Astrocyte (in vitro differentiated cells and primary cell): ENCODE results near the gene NISCH. TPM values are rescaled to one million over a fixed set of nuclear protein-coding genes. Genes with fewer than 3 reads are reported as not detected.

ENCODE experiments used
- DNase-seq: peaks from one replicate; pipeline ENCODE4 v3.0.0-alpha.2; 2010; ENCODE audit warnings: low read depth
- FAIRE-seq: peaks from 2 replicates; lab custom pipeline; 2011; peaks lifted over from hg19 to GRCh38; lab: Jason Lieb, UNC
- H2AFZ ChIP-seq: 2 replicates; pipeline ENCODE4 v1.6.0; 2012; ENCODE audit warnings: low read depth, low read length, inconsistent platforms
- H3K27ac ChIP-seq: 2 replicates; pipeline ENCODE4 v1.5.1; 2011; ENCODE audit warnings: low read depth, low read length, inconsistent platforms
- H3K27me3 ChIP-seq: 2 replicates; pipeline ENCODE4 v1.6.0; 2011; ENCODE audit warnings: low read length, inconsistent platforms; ENCODE audit not compliant: insufficient read depth
- H3K36me3 ChIP-seq: 2 replicates; pipeline ENCODE4 v1.5.1; 2011; ENCODE audit warnings: low read length, inconsistent platforms; ENCODE audit not compliant: insufficient read depth
- H3K4me1 ChIP-seq: 2 replicates; pipeline ENCODE4 v1.5.1; 2011; ENCODE audit warnings: low read length, inconsistent platforms; ENCODE audit not compliant: insufficient read depth
- H3K4me2 ChIP-seq: 2 replicates; pipeline ENCODE4 v1.6.0; 2012; ENCODE audit warnings: low read length, inconsistent platforms
- H3K4me3 ChIP-seq: 2 replicates; pipeline ENCODE4 v1.5.1; 2011; ENCODE audit warnings: low read depth, mild to moderate bottlenecking, low read length, inconsistent platforms; ENCODE audit not compliant: insufficient read depth
- H3K79me2 ChIP-seq: 2 replicates; pipeline ENCODE4 v1.6.0; 2012; ENCODE audit warnings: mild to moderate bottlenecking, low read length, inconsistent platforms; ENCODE audit not compliant: insufficient read depth
- H3K9ac ChIP-seq: 2 replicates; pipeline ENCODE4 v1.6.0; 2012; ENCODE audit warnings: mild to moderate bottlenecking, low read length, inconsistent platforms
- H3K9me3 ChIP-seq: 2 replicates; pipeline ENCODE4 v1.5.1; 2012; ENCODE audit warnings: low read depth, mild to moderate bottlenecking, low read length, inconsistent platforms; ENCODE audit not compliant: insufficient read depth
- H4K20me1 ChIP-seq: 2 replicates; pipeline ENCODE4 v1.6.0; 2012; ENCODE audit warnings: low read length, inconsistent platforms; ENCODE audit not compliant: insufficient read depth
- H3K27ac Mint-ChIP-seq: one replicate; pipeline ENCODE4 v1.8.0; 2021; ENCODE audit warnings: mild to moderate bottlenecking, mixed read lengths; ENCODE audit not compliant: unreplicated experiment
- H3K27me3 Mint-ChIP-seq: one replicate; pipeline ENCODE4 v1.8.0; 2021; ENCODE audit warnings: low read depth, mixed read lengths; ENCODE audit not compliant: unreplicated experiment
- H3K36me3 Mint-ChIP-seq: one replicate; pipeline ENCODE4 v1.8.0; 2021; ENCODE audit warnings: low read depth, mixed read lengths; ENCODE audit not compliant: unreplicated experiment
- H3K4me1 Mint-ChIP-seq: one replicate; pipeline ENCODE4 v1.8.0; 2021; ENCODE audit warnings: low read depth, mixed read lengths; ENCODE audit not compliant: unreplicated experiment
- H3K4me3 Mint-ChIP-seq: one replicate; pipeline ENCODE4 v1.8.0; 2021; ENCODE audit warnings: mild to moderate bottlenecking, moderate library complexity, mixed read lengths; ENCODE audit not compliant: unreplicated experiment
- H3K9me3 Mint-ChIP-seq: one replicate; pipeline ENCODE4 v1.8.0; 2021; ENCODE audit warnings: mild to moderate bottlenecking, mixed read lengths; ENCODE audit not compliant: unreplicated experiment
- EZH2 ChIP-seq: IDR thresholded peaks from 2 replicates; pipeline ENCODE4 v1.6.1; 2012; ENCODE audit warnings: mild to moderate bottlenecking, low read length, inconsistent platforms; ENCODE audit not compliant: insufficient read depth
- total RNA-seq: library from RNA; stranded (reverse); gene quantifications from 2 replicates; pipeline ENCODE4 v1.2.1, GENCODE V29; 2021
- TF ChIP-seq, protein P1 (sequence below): IDR thresholded peaks from 2 replicates; pipeline ENCODE4 v1.5.1; 2011; ENCODE audit warnings: low read depth, mild to moderate bottlenecking, inconsistent platforms, low read length, moderate library complexity; ENCODE audit not compliant: insufficient read depth

The NISCH gene
- total RNA-seq, 1 donor from 2014 or later = 118 TPM

- H3K9me3 ChIP-seq = no peaks in the 10 kb centered on the region
- peak overlapping the region; percentile 83 for H3K27ac ChIP-seq
- H3K36me3 ChIP-seq = peaks cover 10% of the 10 kb centered on the region
- Mint-ChIP-seq H3K4me1 (peaks cover 23% of the 10 kb centered on the region), H3K9me3 (no peaks in the 10 kb centered on the region), H3K27me3 (no peaks in the 10 kb centered on the region), H3K36me3 (peaks cover 11% of the 10 kb centered on the region), H3K27ac (peak overlapping the region; percentile 99), H3K4me3 (peak overlapping the region; percentile 99)
- no peak for DNase-seq
- peaks cover 53% of the 10 kb centered on the region for H4K20me1 ChIP-seq
- FAIRE-seq = no peak
- H2AFZ ChIP-seq = peak overlapping the region; percentile 11
- peaks cover 43% of the 10 kb centered on the region for H3K4me1 ChIP-seq
- no peak for TF ChIP-seq EZH2
- TF ChIP-seq, protein P1, sequence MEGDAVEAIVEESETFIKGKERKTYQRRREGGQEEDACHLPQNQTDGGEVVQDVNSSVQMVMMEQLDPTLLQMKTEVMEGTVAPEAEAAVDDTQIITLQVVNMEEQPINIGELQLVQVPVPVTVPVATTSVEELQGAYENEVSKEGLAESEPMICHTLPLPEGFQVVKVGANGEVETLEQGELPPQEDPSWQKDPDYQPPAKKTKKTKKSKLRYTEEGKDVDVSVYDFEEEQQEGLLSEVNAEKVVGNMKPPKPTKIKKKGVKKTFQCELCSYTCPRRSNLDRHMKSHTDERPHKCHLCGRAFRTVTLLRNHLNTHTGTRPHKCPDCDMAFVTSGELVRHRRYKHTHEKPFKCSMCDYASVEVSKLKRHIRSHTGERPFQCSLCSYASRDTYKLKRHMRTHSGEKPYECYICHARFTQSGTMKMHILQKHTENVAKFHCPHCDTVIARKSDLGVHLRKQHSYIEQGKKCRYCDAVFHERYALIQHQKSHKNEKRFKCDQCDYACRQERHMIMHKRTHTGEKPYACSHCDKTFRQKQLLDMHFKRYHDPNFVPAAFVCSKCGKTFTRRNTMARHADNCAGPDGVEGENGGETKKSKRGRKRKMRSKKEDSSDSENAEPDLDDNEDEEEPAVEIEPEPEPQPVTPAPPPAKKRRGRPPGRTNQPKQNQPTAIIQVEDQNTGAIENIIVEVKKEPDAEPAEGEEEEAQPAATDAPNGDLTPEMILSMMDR = no peak
- peaks cover 76% of the 10 kb centered on the region for H3K79me2 ChIP-seq
- no peaks in the 10 kb centered on the region for H3K27me3 ChIP-seq
- H3K4me3 ChIP-seq = peak overlapping the region; percentile 95
- peak overlapping the region; percentile 96 for H3K4me2 ChIP-seq
- peak overlapping the region; percentile 95 for H3K9ac ChIP-seq
These were observed 81.8 kb downstream of the NISCH start for GRCh38 chr3:52537165-52537620.

DNA sequence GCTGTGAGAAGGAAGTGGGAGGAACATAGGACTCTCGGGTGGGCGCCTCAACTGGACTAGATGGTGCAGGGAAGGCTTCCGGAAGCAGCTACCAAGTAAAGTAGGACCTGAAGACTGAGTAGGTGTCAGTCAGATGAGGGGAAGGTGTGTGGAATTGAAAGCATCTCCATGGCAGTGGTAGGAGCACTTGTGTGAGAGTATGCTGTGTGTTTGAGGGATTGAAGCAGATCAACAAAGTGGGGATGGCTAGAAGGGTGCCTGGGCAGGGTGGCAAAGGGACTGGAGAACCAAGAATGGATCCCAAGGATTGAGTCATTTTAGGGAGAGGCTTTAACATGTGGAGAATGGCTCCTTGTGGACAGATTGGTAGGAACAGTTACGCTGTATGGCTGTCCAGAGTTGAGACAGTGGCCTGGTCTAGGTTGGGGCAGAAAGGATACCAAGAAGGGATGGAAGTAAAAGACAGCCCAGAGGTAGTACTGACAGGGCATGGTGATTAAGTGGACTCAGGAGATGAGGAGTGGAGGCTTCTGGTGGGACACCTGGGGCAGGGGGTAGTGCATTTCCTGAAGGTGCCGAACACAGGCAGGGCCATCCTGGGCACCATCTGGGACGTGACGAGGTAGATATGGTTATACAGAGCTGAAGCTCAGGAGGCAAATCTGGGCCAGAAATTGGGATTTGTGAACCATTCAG, 82.5 kb downstream of the NISCH start:
- no peak for DNase-seq
- Histone ChIP-seq H3K4me2 (peak overlapping the region; percentile 96), H3K4me3 (peak overlapping the region; percentile 95), H4K20me1 (peaks cover 55% of the 10 kb centered on the region), H3K27ac (no peak overlapping the region), H2AFZ (no peak overlapping the region), H3K4me1 (peaks cover 38% of the 10 kb centered on the region), H3K9ac (peak overlapping the region; percentile 95), H3K36me3 (peaks cover 10% of the 10 kb centered on the region), H3K27me3 (no peaks in the 10 kb centered on the region), H3K79me2 (peaks cover 72% of the 10 kb centered on the region), H3K9me3 (no peaks in the 10 kb centered on the region)
- H3K36me3 Mint-ChIP-seq = peaks cover 10% of the 10 kb centered on the region
- no peak for FAIRE-seq
- TF ChIP-seq, protein P1 = no peak
- TF ChIP-seq EZH2 = no peak
- peaks cover 23% of the 10 kb centered on the region for H3K4me1 Mint-ChIP-seq
- no peaks in the 10 kb centered on the region for H3K9me3 Mint-ChIP-seq
- peak overlapping the region; percentile 99 for H3K27ac Mint-ChIP-seq
- peak overlapping the region; percentile 99 for H3K4me3 Mint-ChIP-seq
- no peaks in the 10 kb centered on the region for H3K27me3 Mint-ChIP-seq
